Liver (tissue), 9 donors: ENCODE data around the gene RAB7A. TPM values are rescaled to one million over a fixed set of nuclear protein-coding genes. Genes with fewer than 3 reads are reported as not detected.
"Not testable (repeated sequence)": the region's sequence is repeated elsewhere in the genome, so short reads cannot be mapped to it uniquely, and the experiment has no call there.

Source experiments
- DNase-seq: peaks from one replicate; pipeline ENCODE4 v3.0.0-alpha.2; 2017; ENCODE audit warnings: low spot score
- H3K27ac ChIP-seq, 2 donors: one replicate each; pipeline ENCODE4 v1.7.0; 2013; ENCODE audit warnings: inconsistent platforms in 2 of 2, low read length in 2 of 2, control low read depth in 1 of 2, low read depth in 1 of 2, mild to moderate bottlenecking in 1 of 2
- H3K27me3 ChIP-seq, 4 donors: one replicate each; pipeline versions ENCODE4 v1.6.1 to v1.7.0; 2013; ENCODE audit warnings: low read length in 3 of 4, inconsistent platforms in 1 of 4, mild to moderate bottlenecking in 1 of 4, moderate library complexity in 1 of 4; ENCODE audit not compliant: control insufficient read depth in 4 of 4, insufficient read depth in 4 of 4
- H3K36me3 ChIP-seq, 4 donors: one replicate each; pipeline versions ENCODE4 v1.6.1 to v1.7.0; 2013; ENCODE audit warnings: low read length in 3 of 4, mild to moderate bottlenecking in 3 of 4, low read depth in 1 of 4, moderate library complexity in 1 of 4; ENCODE audit not compliant: control insufficient read depth in 4 of 4, insufficient read depth in 3 of 4
- H3K4me1 ChIP-seq, 4 donors: one replicate each; pipeline versions ENCODE4 v1.6.1 to v1.7.0; 2013; ENCODE audit warnings: low read length in 3 of 4, mild to moderate bottlenecking in 3 of 4, moderate library complexity in 1 of 4; ENCODE audit not compliant: control insufficient read depth in 4 of 4, insufficient read depth in 4 of 4
- H3K4me3 ChIP-seq, 3 donors: one replicate each; pipeline versions ENCODE4 v1.6.1 to v1.7.0; 2013; ENCODE audit warnings: low read length in 3 of 3, control low read depth in 1 of 3, low read depth in 1 of 3, mild to moderate bottlenecking in 1 of 3
- H3K9ac ChIP-seq, 2 donors: one replicate each; pipeline ENCODE4 v1.7.0; 2013; ENCODE audit warnings: low read length in 2 of 2, mild to moderate bottlenecking in 2 of 2, moderate library complexity in 2 of 2, control low read depth in 1 of 2, low read depth in 1 of 2
- H3K9me3 ChIP-seq, 4 donors: one replicate each; pipeline versions ENCODE4 v1.6.1 to v1.7.0; 2013; ENCODE audit warnings: low read length in 3 of 4; ENCODE audit not compliant: control insufficient read depth in 4 of 4
- CTCF ChIP-seq: fragments of 150-350 bp; IDR thresholded peaks from 2 replicates; pipeline ENCODE4 v1.5.1; 2017; ENCODE audit warnings: improper control_type of control experiment, low read depth, low read length; ENCODE audit not compliant: missing input control
- EGR1 ChIP-seq, 2 donors: IDR thresholded peaks; 2 replicates each; pipeline ENCODE4 v1.6.1; 2016 to 2018; ENCODE audit warnings: antibody characterized with exemption in 2 of 2, low read depth in 2 of 2
- GABPA ChIP-seq, 2 donors: IDR thresholded peaks in 1 of 2; conservative IDR thresholded peaks in 1 of 2; 2 replicates each; pipeline ENCODE4 v1.6.1; 2016; ENCODE audit warnings: antibody characterized with exemption in 2 of 2, mild to moderate bottlenecking in 1 of 2, moderate library complexity in 1 of 2
- HNF4G ChIP-seq: IDR thresholded peaks from 2 replicates; pipeline ENCODE4 v1.6.1; 2016; ENCODE audit warnings: antibody characterized with exemption
- MAX ChIP-seq: IDR thresholded peaks from 2 replicates; pipeline ENCODE4 v1.6.1; 2016; ENCODE audit warnings: antibody characterized with exemption
- RAD21 ChIP-seq, 2 donors: IDR thresholded peaks; 2 replicates each; pipeline ENCODE4 v1.6.1; 2016; ENCODE audit warnings: antibody characterized with exemption in 2 of 2, mild to moderate bottlenecking in 2 of 2
- REST ChIP-seq: IDR thresholded peaks from 2 replicates; pipeline ENCODE4 v1.6.1; 2016; ENCODE audit warnings: antibody characterized with exemption, mild to moderate bottlenecking
- SP1 ChIP-seq: IDR thresholded peaks from 2 replicates; pipeline ENCODE4 v1.6.1; 2018; ENCODE audit warnings: antibody characterized with exemption, mild to moderate bottlenecking
- ZBTB33 ChIP-seq: IDR thresholded peaks from 2 replicates; pipeline ENCODE4 v1.6.1; 2016; ENCODE audit warnings: antibody characterized with exemption
- WGBS: extraction: QIAGEN DNeasy Blood & Tissue Kit; methylation state at CpG from one replicate; pipeline ENCODE4 v1.1.7; 2013; 5-methylcytosine and 5-hydroxymethylcytosine counted together
- polyA plus RNA-seq, 2 donors: library from polyadenylated mRNA; stranded (reverse) in 1 of 2; unstranded in 1 of 2; fragments of 200-250 nt in 1 of 2; fragments of >200 nt in 1 of 2; fragmentation: Nextera tagmentation in 1 of 2; extraction: Ambion mirVana in 1 of 2; gene quantifications; one replicate each; pipeline versions ENCODE4 v1.2.1 to v1.2.3, GENCODE V29; 2013 to 2015
- total RNA-seq, 2 donors: library from RNA; depleted of rRNA; stranded (reverse); fragments of >200 nt; gene quantifications; one replicate each; pipeline ENCODE4 v1.2.3, GENCODE V29; 2014
- donor health status: healthy.
- donor health status: healthy.
- donor health status: healthy.
- donor health status: healthy.
- donor health status: healthy.

Gene RAB7A
- total and polyA plus RNA-seq, 4 donors, result 34.6 to 90.6 (median 63.4) TPM

GRCh38 chr3:128727485-128727884 is 1.5 kb downstream of the RAB7A start:
- Histone ChIP-seq H3K9me3 (no peaks in the 10 kb centered on the region), H3K27me3 (no peaks in the 10 kb centered on the region), H3K36me3 (no peaks in the 10 kb centered on the region), H3K27ac (peak overlapping the region; percentile 95 to 96), H3K4me1 (peaks cover 2 to 40% (median 33%) of the 10 kb centered on the region in 4 donors), H3K4me3 (peak overlapping the region; percentile 85 to 89 (median 88)), H3K9ac (peak overlapping the region; percentile 79 to 90)
- DNase-seq, result no peak
- TF ChIP-seq ZBTB33 (no peak), REST (peak; percentile 82)
- 29% methylated on average over 6 of the region's 6 CpGs for WGBS

GRCh38 chr3:128727996-128728395 is 2.0 kb downstream of the RAB7A start:
- peaks cover 2 to 42% (median 37%) of the 10 kb centered on the region in 4 donors for H3K4me1 ChIP-seq
- no peak overlapping the region for H3K4me3 ChIP-seq
- no peak for DNase-seq
- WGBS, result 62% methylated on average over 2 of the region's 2 CpGs
- no peak for TF ChIP-seq RAD21 (IDR thresholded peaks at IDR 0.05)
- no peak for TF ChIP-seq MAX
- no peak for TF ChIP-seq GABPA (IDR thresholded peaks at IDR 0.05 in 1 of 2, conservative IDR thresholded peaks at IDR 0.05 in 1 of 2)
- no peak for TF ChIP-seq HNF4G
- no peak for TF ChIP-seq REST
- TF ChIP-seq CTCF, result no peak
- TF ChIP-seq SP1, result no peak
- TF ChIP-seq EGR1 (IDR thresholded peaks at IDR 0.05; ENCODE audit: low read depth in 2 of 2), result no peak
- H3K9ac ChIP-seq, result peak overlapping the region in 1 of 2 donors; percentile 90
- no peak overlapping the region for H3K27ac ChIP-seq
- H3K27me3 ChIP-seq, result no peaks in the 10 kb centered on the region
- no peaks in the 10 kb centered on the region for H3K36me3 ChIP-seq
- no peaks in the 10 kb centered on the region for H3K9me3 ChIP-seq

- 94% methylated on average over 13 of the region's 13 CpGs for WGBS
- H3K27ac ChIP-seq, DNase-seq, H3K9ac ChIP-seq, H3K9me3 ChIP-seq, H3K4me3 ChIP-seq, H3K27me3 ChIP-seq, H3K36me3 ChIP-seq: not testable (repeated sequence)
- peaks cover 2 to 44% (median 40%) of the 10 kb centered on the region in 4 donors for H3K4me1 ChIP-seq
Observed at GRCh38 chr3:128728521-128728920, 2.5 kb downstream of the RAB7A start.
